Measurements from ENCODE around the gene FEM1B. TPM values are rescaled to one million over a fixed set of nuclear protein-coding genes. Genes with fewer than 3 reads are reported as not detected.
A peak's percentile ranks its signal among the peaks of the same experiment; 100 is the strongest.
"Not testable (repeated sequence)": the region's sequence is repeated elsewhere in the genome, so short reads cannot be mapped to it uniquely, and the experiment has no call there.

FEM1B gene
- total and polyA plus RNA-seq, 8 donors: 8.2 to 92.0 (median 24.4) TPM

DNA sequence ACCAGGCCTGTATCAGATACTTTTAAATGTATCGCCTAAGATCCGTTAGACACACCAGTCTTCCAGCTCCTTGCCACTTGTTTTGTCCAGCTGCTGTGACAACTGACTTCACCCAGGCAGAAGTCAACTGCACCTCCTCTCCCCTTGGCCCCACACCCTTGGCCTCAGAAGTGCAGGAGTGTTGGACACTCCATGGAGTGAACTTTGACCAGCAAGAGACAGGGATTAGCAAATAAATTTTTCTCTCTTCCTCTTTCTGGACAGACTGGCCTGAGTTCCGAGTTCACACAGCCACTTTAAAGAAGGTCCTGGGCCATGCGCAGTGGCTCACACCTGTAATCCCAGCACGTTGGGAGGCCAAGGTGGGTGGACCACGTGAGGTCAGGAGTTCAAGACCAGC is 45.1 kb upstream of the FEM1B start:
- TF ChIP-seq, protein P1, sequence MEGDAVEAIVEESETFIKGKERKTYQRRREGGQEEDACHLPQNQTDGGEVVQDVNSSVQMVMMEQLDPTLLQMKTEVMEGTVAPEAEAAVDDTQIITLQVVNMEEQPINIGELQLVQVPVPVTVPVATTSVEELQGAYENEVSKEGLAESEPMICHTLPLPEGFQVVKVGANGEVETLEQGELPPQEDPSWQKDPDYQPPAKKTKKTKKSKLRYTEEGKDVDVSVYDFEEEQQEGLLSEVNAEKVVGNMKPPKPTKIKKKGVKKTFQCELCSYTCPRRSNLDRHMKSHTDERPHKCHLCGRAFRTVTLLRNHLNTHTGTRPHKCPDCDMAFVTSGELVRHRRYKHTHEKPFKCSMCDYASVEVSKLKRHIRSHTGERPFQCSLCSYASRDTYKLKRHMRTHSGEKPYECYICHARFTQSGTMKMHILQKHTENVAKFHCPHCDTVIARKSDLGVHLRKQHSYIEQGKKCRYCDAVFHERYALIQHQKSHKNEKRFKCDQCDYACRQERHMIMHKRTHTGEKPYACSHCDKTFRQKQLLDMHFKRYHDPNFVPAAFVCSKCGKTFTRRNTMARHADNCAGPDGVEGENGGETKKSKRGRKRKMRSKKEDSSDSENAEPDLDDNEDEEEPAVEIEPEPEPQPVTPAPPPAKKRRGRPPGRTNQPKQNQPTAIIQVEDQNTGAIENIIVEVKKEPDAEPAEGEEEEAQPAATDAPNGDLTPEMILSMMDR (IDR thresholded peaks at IDR 0.05): no peak
- no peak for TF ChIP-seq POLR2AphosphoS5 (IDR thresholded peaks at IDR 0.05)
- TF ChIP-seq EP300 (IDR thresholded peaks at IDR 0.05): no peak
- no peak for TF ChIP-seq POLR2A (IDR thresholded peaks at IDR 0.05)
- Histone ChIP-seq H3K9me3 (no peaks in the 10 kb centered on the region), H3K27me3 (no peaks in the 10 kb centered on the region), H3K36me3 (no peaks in the 10 kb centered on the region), H3K4me3 (no peak overlapping the region), H3K4me1 (peaks cover 16 to 45% (median 29%) of the 10 kb centered on the region in 4 donors), H3K27ac (no peak overlapping the region)
- intact Hi-C loops (cut with DNase I; ENCODE audit: low total_unique reads): no loop called here
- peak; percentile 15 to 16 for DNase-seq
- 79 to 89% (median 84%) methylated on average over 6 of the region's 6 CpGs for WGBS, 5 donors

GRCh38 chr15:68232937-68233336 is 44.6 kb upstream of the FEM1B start:
- intact Hi-C loops (cut with DNase I; ENCODE audit: low total_unique reads): no loop called here
- no peak overlapping the region for H3K27ac ChIP-seq
- H3K4me1 ChIP-seq: peaks cover 12 to 40% (median 24%) of the 10 kb centered on the region in 4 donors
- TF ChIP-seq, protein P1 (IDR thresholded peaks at IDR 0.05): no peak
- TF ChIP-seq POLR2AphosphoS5 (IDR thresholded peaks at IDR 0.05): no peak
- no peaks in the 10 kb centered on the region for H3K27me3 ChIP-seq
- no peaks in the 10 kb centered on the region for H3K9me3 ChIP-seq
- DNase-seq: peak; percentile 18 to 23
- no peak overlapping the region for H3K4me3 ChIP-seq
- WGBS, 5 donors: 83 to 86% (median 85%) methylated on average over 6 of the region's 6 CpGs
- H3K36me3 ChIP-seq: no peaks in the 10 kb centered on the region

GRCh38 chr15:68234060-68234459 is 43.5 kb upstream of the FEM1B start:
- Histone ChIP-seq H3K27me3 (no peaks in the 10 kb centered on the region), H3K4me3 (no peak overlapping the region), H3K9me3 (no peaks in the 10 kb centered on the region), H3K4me1 (peaks cover 5 to 31% (median 15%) of the 10 kb centered on the region in 4 donors), H3K27ac (no peak overlapping the region), H3K36me3 (no peaks in the 10 kb centered on the region)
- DNase-seq: peak; percentile 23 to 55
- TF ChIP-seq POLR2AphosphoS5 (IDR thresholded peaks at IDR 0.05) (no peak), EP300 (IDR thresholded peaks at IDR 0.05) (no peak), POLR2A (IDR thresholded peaks at IDR 0.05) (no peak)
- TF ChIP-seq, protein P1 (IDR thresholded peaks at IDR 0.05): no peak
- intact Hi-C loops (cut with DNase I; ENCODE audit: low total_unique reads): no loop called here
- WGBS, 5 donors: 21 to 33% (median 24%) methylated on average over 6 of the region's 6 CpGs

DNA sequence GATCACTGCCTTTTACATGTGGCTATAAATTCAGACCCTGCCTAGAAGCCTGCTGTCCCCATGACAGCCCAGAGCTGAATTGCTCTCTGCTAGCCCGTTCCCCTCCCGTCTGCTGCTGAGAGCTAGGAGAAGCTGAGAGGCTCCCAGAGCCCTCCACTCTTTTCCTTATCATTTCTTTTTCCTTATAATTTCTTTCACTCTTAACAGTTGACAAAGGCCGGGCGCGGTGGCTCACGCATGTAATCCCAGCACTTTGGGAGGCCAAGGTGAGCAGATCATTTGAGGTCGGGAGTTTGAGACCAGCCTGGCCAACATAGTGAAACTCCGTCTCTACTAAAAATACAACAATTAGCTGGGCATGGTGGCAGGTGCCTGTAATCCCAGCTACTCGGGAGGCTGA is 43.0 kb upstream of the FEM1B start:
- peak in 1 of 2 donors; percentile 10 for DNase-seq
- 62 to 79% (median 70%) methylated on average over 9 of the region's 9 CpGs for WGBS, 5 donors

GRCh38 chr15:68235022-68235421 is 42.5 kb upstream of the FEM1B start:
- DNase-seq: no peak
- Histone ChIP-seq H3K27me3 (no peaks in the 10 kb centered on the region), H3K27ac (no peak overlapping the region), H3K36me3 (no peaks in the 10 kb centered on the region), H3K4me1 (peaks cover 3 to 29% (median 12%) of the 10 kb centered on the region in 4 donors), H3K4me3 (no peak overlapping the region), H3K9me3 (no peaks in the 10 kb centered on the region)
- TF ChIP-seq POLR2A (IDR thresholded peaks at IDR 0.05) (no peak), POLR2AphosphoS5 (IDR thresholded peaks at IDR 0.05) (no peak), EP300 (IDR thresholded peaks at IDR 0.05) (no peak)
- TF ChIP-seq, protein P1 (IDR thresholded peaks at IDR 0.05): no peak
- intact Hi-C loops (cut with DNase I; ENCODE audit: low total_unique reads): no loop called here
- WGBS, 5 donors: 84 to 93% (median 87%) methylated on average over 4 of the region's 4 CpGs

More for the DNA sequence above, 43.0 kb upstream of the FEM1B start:
- H3K27ac ChIP-seq; H3K9me3 ChIP-seq; H3K4me3 ChIP-seq; H3K27me3 ChIP-seq; H3K36me3 ChIP-seq; intact Hi-C loops (cut with DNase I; ENCODE audit: low total_unique reads): not testable (repeated sequence)
- peaks cover 5 to 31% (median 14%) of the 10 kb centered on the region in 4 donors for H3K4me1 ChIP-seq

Measured in stomach (tissue), 9 donors.